ENCODE results near the gene OTX1. TPM values are rescaled to one million over a fixed set of nuclear protein-coding genes. Genes with fewer than 3 reads are reported as not detected.

Gene OTX1
- total and polyA plus RNA-seq, 2 of the 4 experiments (the other 2 are of a cell fraction) = 0.03 TPM; not detected in 1

DNA sequence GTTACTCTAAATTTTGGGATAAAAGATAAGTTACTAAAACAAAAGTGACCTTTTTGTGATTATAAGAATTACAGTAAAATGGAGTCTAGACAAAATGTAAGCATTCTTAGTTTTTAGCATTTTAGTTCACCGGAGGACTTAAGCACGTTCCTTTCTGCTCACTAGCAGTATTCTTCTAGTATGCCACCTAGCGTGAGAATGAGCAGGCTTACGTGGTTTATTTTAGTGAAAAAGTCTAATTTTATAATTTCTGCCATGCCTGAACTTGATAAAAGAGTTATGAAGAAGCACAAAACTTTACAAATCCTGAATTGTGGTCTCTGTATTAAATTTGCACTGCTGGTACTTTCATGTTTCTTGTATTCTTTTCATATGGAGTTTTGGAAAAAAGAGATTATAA lies 12.6 kb upstream of the OTX1 start:
- intact Hi-C loops (cut with micrococcal nuclease) = no loop called here
- H4K91ac ChIP-seq (ENCODE audit: insufficient read depth, low read depth, low read length) = no peak overlapping the region
- no peak overlapping the region for H3K4me3 ChIP-seq (ENCODE audit: insufficient read depth, low read depth, low read length)
- H4K8ac ChIP-seq (ENCODE audit: low read depth in 2 of 2, low read length in 2 of 2) = no peak overlapping the region
- H3K9me3 ChIP-seq (ENCODE audit: control insufficient read depth, insufficient read depth, low read length) = no peaks in the 10 kb centered on the region
- H3K27me3 ChIP-seq (ENCODE audit: control insufficient read depth, insufficient read depth, low read length) = no peaks in the 10 kb centered on the region
- no peaks in the 10 kb centered on the region for H3K36me3 ChIP-seq (ENCODE audit: control insufficient read depth, insufficient read depth, low read length)
- ChIA-PET POLR2A (ENCODE audit: unreplicated experiment) (no interaction called here), CTCF (no interaction called here)
- H2BK120ac ChIP-seq (ENCODE audit: low read depth, low read length) = no peak overlapping the region
- BruUV-seq (replicated peaks) = no TSS peak
- dilution Hi-C loops (cut with HindIII; ENCODE audit: low sequenced_read_pairs, unreplicated experiment) = no loop called here
- H3K4me2 ChIP-seq (ENCODE audit: low read depth, low read length) = no peak overlapping the region
- WGBS, 2 experiments (ENCODE audit: extremely low coverage in 2 of 2, insufficient read length in 1 of 2) = no CpG with 5 or more reads among the region's 4 CpGs
- no peak overlapping the region for H2BK15ac ChIP-seq (ENCODE audit: low read depth, low read length)
- H4K20me1 ChIP-seq (ENCODE audit: insufficient read depth, low read length) = no peaks in the 10 kb centered on the region
- H2AFZ ChIP-seq (replicated peaks; ENCODE audit: low read length, poor library complexity) = no peak overlapping the region
- H3K4ac ChIP-seq (ENCODE audit: low read depth, low read length) = no peak overlapping the region
- H2AK5ac ChIP-seq (ENCODE audit: low read depth, low read length) = no peak overlapping the region
- no peak overlapping the region for H3K56ac ChIP-seq (ENCODE audit: extremely low read depth, insufficient read depth, low read length)
- no peaks in the 10 kb centered on the region for H3K4me1 ChIP-seq (ENCODE audit: control insufficient read depth, insufficient read depth, low read length)
- H3K23ac ChIP-seq (ENCODE audit: low read depth, low read length) = no peak overlapping the region
- peaks cover 3% of the 10 kb centered on the region; the same call in 1 of the 2 replicates for H3K9me1 ChIP-seq (ENCODE audit: insufficient read depth, low read length)
- H2BK20ac ChIP-seq (ENCODE audit: low read depth, low read length) = no peak overlapping the region
- DNase-seq (no peak), ATAC-seq (ENCODE audit: low read depth) (no peak)
- no peak overlapping the region for H3K9ac ChIP-seq (ENCODE audit: low read depth, low read length)
- no peak overlapping the region for H3K14ac ChIP-seq (replicated peaks; ENCODE audit: low read depth, low read length)
- no peak for TF ChIP-seq MAFK (IDR thresholded peaks at IDR 0.05; ENCODE audit: low read depth, low read length)
- no peak for TF ChIP-seq NFE2L2 (IDR thresholded peaks at IDR 0.05; ENCODE audit: low read depth, low read length)
- TF ChIP-seq SMC3 (IDR thresholded peaks at IDR 0.05; ENCODE audit: low read depth, low read length) = no peak
- no peak overlapping the region for H2BK5ac ChIP-seq (ENCODE audit: low read depth, low read length, poor library complexity, severe bottlenecking)
- H3K27ac ChIP-seq (ENCODE audit: insufficient read depth, low read length) = no peak overlapping the region
- no peaks in the 10 kb centered on the region for H3K79me1 ChIP-seq (ENCODE audit: low read depth in 1 of 2, low read length in 2 of 2)
- in situ Hi-C loops (cut with MboI; ENCODE audit: low sequenced_read_pairs) = loop anchor here (25.0 kb wide), 1 partner anchor 576 kb away; no protein-coding TSS in a partner anchor
- no peak overlapping the region for H3K18ac ChIP-seq (ENCODE audit: low read depth, low read length)
- H4K5ac ChIP-seq (ENCODE audit: low read depth, low read length) = no peak overlapping the region
- H2AK9ac ChIP-seq (replicated peaks; ENCODE audit: low read depth, low read length, poor library complexity) = no peak overlapping the region

Data from IMR-90 (cell line).